HG02981 (cell line): ENCODE measurements around the gene PACS1.

Source experiments
- ATAC-seq: cut with Tn5 transposase; IDR thresholded peaks from one replicate; pipeline ENCODE4 v1.9.1; 2021; ENCODE audit warnings: mild to moderate bottlenecking, moderate library complexity; ENCODE audit not compliant: unreplicated experiment

Gene PACS1

DNA sequence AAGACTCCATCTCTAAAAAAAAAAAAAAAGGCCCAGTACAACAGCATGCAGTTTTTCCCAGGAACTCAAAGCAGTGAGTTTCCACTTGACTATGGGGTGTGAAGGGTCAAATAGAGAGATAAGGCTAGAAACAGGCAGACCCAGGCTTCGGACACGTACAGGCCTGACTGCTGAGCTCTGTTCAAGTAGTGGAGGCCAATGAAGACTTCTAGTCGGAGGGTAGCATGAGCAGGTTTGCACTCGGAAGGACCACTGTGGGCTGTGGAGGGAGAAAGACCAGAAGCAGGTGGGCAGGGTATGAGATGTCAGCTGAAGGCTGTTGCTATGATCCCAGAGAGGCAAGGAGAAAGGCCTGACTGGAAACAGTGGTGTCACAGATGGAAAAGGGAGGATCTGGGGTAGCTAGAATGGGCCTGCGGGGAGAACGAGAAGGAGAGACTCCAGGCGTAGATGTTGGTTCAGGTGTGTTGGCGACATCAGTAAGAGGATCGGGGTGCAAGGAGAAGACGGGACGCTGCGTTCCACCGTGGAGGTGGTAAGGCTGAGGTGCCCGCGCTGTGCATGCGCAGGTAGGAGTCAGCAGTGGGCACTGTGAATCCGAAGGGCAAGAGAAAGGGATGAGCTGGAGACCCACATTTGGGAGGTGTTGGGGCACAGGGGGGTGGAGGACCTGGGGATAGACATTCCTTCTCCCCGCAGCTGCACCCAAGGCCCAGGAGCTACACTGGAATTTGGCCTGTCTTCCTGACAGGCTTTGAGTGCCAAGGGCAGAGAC, 149.0 kb downstream of the PACS1 start:
- ATAC-seq: no peak

DNA sequence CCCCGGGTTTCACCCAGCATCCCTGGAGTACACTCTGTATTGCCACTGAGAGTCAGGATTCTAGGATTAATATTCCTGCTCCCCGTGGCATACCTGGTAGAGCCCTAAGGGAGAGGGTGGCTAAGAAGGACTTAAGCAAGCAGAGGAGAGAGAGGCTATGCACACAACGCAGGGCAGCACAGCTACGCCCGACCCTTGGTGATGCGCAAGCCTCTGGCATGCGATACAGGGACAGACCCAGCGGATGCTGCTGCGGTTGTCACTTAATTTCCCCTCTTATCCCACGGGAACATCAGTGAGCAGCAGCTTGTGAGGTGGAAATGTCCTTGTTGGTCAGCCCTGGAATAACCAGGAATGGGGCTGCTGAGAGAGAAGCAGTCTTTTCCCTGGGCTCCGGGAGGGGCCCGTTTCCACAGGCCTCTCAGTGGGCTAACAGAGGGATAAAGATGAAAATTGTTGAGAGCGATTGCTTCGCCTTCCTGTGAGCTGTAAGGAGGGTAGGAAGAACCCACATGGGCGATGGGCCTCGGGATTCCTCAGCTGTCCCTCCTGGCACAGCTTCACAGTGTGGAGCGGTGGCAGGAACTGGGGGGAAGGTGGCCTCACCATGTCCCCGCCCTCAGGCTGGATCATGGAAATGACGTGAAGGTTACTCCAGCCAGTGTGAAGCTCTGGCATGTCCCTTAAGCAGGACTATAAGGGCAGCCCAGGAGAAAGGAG, 149.9 kb downstream of the PACS1 start:
- no peak for ATAC-seq

DNA sequence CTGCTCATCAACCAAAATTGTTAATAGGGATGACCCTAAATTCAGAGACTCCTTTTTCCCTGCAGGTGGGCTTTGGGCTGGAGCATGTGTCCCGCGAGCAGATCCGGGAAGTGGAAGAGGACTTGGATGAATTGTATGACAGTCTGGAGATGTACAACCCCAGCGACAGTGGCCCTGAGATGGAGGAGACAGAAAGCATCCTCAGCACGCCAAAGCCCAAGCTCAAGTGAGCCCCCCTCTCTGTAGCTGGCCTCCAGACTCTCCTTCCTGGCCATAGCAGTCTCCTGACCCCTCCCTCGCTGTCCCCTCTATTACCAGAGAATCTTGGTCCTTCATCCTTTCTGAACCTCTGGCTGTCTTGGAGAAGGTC, 150.5 kb downstream of the PACS1 start:
- no peak for ATAC-seq

DNA sequence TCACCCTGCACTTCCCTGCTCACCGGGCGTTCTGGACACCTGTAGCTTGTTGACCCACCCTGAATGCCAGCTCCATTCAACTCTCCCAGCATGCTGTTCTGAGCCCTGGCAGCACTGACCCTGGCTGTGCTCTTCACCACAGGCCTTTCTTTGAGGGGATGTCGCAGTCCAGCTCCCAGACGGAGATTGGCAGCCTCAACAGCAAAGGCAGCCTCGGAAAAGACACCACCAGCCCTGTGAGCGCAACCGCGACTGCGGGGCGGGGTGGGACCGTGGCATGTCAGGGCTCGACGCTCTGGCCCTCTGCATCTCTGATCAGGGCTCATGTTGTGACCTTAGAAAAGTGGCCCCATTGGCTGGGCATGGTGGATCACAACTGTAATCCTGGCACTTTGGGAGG, 150.9 kb downstream of the PACS1 start:
- ATAC-seq: no peak

DNA sequence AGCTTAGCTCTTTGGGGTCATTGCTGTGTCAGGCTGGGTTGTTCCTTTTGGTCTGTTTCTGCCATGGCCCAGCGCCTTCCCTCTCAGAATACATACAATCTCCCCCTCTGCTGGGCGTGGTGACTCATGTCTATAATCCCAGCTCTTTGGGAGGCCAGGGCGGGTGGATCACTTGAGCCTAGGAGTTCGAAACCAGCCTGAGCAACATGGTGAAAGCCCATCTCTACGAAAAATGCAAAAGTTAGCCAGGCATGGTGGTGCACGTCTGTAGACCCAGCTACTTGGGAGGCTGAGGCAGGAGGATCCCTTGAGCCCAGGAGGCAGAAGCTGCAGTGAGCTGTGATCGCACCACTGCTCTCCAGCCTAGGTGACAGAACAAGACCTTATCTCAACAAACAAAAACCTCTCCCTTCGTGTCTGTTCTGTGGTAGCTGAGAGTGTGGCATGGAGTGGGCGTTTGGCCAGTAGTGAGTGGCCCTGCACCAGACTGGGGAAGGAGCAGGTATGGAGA, 151.7 kb downstream of the PACS1 start:
- ATAC-seq: no peak

DNA sequence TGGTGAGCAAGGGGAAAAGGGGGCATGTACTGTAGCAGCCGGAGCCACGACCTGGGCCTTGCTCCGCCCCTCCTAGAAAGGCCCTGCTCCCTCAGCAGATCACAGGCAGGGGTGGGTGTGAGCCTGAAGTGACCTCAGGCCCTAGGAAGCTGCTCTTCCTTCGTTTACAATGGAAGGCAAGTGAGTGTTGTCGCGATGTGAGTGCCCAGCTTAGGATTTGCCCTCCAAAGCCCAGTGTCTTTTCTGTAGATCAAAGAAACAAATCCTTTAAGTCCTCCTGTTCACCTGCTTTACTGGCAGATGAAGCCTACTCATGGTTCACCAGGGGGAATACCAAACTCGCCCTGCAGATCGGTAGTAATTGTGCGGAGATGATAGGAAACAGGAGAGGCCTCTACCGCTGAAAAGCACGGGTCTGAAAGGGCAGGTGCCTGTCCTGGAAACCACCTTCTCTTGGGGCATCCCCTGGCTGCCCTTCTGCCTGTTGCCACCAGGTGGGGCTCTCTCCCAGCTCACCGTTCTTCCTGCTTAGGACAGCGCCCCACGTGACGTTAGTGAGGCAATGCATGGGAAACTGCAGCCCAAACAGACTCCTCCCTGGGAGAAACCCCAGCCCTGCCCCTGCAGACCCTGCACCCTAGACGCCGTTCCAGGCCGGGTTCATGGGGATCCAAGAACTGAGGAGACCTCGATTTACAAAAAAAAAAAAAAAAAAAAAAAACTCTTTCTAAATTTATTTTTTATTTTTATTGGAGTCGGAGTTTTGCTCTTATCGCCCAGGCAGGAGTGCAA, 152.5 kb downstream of the PACS1 start:
- peak; percentile 74 for ATAC-seq

DNA sequence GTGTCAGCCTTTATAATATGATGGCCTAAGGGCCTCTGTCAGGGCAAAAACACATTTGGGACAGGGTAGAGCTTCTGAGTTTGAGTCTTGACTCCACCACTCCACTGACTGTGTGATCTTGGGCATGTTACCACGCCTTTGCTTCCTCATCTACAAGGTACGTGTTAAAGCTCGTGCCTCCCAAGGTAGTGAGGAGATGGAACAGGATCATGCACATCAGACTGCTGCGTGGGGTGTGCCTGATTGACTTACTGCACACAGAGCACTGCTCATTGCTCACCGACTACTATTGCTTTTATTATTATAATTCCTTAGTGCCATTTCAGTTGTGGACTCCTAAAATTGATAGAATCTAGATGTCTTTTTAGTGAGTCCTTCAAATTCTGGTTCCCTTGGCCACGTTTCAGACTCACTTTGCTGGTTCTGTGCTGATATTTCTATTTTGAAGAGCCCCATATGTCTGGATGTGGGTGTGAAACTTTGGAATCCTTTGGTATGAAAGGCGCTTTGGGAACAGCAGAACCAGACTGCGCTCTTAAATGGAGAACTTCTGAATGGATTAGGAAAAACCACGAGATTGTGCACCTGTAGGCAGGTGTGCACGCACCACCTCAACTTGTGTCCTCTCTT, 154.3 kb downstream of the PACS1 start:
- no peak for ATAC-seq

DNA sequence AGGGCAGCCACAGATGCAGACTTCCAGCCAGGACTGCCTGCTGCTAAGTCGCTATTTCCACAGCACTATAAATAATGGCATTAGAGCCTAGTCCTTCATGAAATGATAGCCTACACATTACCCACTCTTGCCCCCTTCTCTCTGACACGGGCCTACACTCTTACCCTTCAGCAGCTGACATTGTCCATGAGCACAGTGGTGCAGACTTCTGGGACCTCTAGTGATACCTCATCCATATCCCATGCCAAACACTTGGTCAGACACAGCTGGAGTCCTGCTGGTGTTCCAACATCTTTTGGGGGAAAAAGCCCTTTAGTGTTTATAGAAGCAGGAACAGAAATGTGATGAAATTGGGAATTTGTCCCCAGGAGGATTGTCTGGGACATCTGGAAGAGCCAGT, 155.0 kb downstream of the PACS1 start:
- no peak for ATAC-seq

DNA sequence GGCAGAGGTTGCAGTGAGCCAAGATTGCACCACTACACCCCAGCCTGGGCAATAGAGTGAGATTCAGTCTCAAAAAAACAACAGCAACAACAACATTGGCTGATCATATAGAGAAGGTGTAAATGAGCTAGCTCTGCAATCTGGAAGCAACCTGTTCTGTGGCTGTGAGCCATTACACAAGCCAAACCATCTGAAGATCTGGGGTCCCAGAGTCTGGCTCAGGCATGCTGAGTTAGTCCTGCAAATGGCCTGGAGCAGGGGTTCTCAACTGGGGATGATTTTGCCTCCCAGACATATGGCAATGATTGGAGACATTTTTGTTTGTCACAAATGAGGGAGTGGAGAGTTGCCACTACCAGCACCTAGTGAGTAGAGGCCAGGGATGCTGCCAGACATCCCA, 156.0 kb downstream of the PACS1 start:
- ATAC-seq: no peak

DNA sequence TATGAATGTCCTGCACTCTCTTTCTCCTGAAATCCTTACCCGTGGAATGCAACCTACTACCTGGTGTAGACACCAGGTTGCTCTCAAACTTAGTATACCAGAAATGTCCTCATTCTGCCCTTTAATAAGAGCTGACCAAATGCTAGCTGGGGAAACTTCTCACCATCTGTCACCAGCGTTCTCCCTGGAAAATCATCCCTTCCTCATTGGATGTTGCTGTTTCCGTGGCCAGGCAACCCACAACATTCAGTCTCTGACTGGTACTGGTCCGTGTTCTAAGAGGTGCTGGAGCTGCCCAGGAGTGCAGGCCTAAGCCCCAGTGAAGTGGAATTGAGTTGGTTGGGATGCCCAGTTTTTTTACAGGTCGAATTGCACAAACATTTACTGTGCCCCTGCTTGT, 157.6 kb downstream of the PACS1 start:
- ATAC-seq: no peak

DNA sequence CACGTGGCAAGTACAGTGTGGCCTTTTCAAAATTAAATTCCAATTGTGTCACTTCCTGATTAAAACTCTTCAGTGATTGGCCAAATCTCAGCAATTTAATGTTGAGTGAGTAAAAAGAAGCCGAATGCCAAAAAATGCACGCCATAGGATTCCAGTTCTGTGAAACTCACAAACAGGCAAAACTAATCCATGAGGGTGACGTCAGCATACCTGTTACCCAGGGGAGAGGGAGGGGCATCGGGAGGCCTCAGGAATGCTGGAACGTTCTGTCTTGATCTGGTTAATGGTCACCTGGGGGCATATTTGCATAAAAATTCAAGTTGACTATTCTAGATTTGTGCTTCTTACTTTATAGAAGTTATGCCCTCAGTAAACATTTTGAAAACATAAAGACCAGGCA, 158.4 kb downstream of the PACS1 start:
- ATAC-seq: no peak

DNA sequence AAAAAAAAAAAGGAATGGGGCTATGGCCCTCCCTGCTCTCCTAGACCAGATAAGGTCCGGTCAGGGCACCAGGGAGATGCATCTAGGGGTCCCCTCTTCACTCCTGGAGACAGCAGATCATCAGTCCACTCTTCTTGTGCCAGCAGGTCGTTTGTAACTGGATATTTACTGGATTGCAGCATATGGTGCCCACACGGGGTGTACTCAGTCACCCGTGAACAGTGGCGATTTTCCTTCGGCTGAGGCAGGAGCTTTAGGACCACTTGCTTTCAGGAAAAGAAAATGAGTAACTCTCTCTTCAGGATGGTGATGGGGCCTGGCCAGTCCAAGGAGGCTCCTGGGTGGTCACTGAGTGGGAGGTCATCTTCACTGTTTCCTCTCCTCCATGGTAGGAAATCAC, 160.1 kb downstream of the PACS1 start:
- ATAC-seq: no peak

DNA sequence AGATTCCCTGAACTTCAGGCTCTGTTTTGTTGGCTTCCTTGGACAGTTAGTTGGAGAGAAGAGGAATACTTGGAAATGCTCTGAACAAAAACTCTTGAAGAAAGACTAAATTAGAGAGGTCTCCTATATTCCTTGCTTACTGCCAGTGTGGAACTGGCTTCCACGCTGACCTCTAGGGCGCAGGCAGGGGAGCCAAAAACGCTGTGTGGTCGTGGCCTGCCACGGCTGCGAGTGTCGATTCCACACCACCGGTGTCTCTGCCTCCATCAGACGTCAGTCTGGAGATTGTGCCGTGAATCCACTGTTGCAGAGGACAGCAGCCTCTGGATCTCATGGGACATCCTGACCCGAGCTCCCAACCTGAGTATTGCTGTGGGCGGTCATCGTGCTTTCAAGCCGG, 160.9 kb downstream of the PACS1 start:
- ATAC-seq: no peak

DNA sequence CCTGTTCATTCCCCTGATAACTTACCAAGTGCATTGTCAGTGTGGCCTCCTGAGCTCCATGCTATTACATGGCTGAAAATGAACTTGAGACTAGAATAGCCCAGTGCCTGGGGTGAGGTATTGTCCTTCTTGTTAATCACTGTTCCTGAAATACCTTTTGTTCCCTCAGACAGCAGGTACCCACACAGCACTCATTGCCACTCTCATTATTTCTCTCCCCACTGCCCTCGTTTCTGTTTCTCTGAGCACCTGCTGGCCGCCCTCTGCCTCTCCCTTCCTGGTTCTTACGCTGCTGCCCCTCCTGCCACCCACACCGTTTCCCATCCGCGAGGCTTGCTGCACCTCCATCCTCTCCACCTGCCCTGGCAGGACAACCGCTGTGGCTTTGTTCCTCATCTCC, 161.5 kb downstream of the PACS1 start:
- ATAC-seq: no peak

DNA sequence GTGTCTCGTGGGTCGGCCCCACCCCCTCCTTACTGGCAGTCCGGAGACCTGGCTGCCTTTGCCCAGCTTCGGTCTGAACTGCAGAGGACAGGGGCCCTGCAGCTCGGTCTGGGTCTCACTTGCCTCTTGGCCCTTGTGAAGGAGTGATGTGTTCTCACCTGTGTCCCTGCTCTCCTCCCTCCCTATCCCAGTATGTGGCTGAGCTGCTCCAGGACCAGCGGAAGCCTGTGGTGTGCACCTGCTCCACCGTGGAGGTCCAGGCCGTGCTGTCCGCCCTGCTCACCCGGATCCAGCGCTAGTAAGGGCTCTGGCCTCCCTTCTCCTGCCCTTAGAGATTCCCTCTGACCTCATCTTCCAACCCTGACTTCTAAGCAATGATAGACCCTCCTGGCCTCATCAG, 162.7 kb downstream of the PACS1 start:
- no peak for ATAC-seq

DNA sequence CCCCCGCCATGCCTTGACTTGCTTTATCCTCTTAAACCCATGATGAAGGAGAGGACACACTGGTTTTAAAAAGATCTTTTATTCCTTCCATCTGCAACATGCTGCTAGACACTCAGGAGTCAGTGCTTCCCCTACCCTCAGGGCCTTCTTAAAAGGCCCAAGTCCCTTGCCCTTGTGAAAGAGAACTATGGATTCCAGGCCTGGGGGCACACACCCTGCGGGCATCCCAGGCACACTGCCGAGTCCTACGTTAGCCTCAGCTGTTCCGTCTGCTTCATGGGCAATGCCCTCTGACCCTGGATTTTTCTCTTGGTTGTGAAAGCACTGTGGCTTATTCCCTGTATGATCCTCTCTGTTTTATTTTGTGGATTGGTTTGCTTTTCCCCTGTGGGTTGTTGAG, 163.2 kb downstream of the PACS1 start:
- ATAC-seq: no peak

DNA sequence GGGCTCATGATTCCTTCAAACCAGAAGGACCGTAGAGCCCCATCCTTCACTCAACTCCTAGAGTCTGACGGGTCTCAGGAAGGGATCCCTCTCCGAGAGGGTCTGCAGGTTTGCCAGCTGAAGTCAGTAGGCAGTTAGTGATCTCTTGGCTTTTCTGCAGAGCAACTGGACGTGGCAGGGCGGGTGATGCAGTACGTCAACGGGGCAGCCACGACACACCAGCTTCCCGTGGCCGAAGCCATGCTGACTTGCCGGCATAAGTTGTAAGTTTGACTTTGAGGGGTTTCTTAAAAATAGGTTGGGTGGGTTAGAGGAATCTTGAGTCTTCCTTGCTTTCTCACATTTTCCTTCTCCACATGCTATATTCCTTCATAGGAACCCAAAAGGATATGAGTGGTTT, 165.1 kb downstream of the PACS1 start:
- no peak for ATAC-seq

DNA sequence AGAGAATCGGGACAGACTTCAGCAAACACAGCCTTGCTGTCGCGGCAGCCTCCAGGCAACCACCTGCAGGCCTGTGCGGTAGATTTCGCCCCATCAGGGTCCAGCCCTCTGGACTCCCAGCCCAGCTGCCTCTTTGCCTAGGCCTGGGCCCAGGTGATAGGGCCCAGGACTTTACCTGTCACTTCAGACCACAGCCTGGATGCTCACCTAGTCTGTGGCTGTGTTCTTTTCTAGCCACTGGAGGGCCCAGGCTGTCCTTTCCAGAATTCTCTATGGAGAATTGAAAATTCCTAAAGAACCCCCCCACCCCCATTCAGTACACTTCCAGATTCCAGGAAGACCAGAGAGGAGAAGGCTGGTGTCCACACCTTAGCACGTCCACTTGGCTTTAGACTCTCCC, 167.8 kb downstream of the PACS1 start:
- ATAC-seq: no peak

DNA sequence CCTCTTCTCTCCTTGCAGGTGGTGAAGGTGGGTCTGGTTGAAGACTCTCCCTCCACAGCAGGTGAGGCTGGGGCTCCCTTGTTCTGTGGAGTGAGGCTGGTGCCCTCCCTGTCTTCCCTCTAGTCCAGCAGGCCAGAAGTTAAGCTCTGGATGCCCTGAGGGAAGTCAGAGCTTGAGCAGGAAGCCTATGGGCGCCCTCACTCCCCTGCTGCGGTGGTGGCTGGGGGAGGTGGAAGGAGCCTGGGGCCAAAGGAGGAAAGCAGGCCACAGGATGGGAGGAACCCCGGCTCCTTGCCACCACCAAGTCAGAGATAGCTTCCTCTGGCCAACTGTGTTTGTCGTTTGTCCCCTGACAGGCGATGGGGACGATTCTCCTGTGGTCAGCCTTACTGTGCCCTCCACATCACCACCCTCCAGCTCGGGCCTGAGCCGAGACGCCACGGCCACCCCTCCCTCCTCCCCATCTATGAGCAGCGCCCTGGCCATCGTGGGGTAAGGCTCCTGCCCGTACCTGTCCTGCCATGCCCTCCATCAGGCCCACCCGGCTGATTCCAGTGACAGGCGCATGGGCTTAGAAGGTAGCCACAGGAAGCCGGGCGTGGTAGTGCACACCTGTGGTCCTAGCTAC, 168.8 kb downstream of the PACS1 start:
- no peak for ATAC-seq

DNA sequence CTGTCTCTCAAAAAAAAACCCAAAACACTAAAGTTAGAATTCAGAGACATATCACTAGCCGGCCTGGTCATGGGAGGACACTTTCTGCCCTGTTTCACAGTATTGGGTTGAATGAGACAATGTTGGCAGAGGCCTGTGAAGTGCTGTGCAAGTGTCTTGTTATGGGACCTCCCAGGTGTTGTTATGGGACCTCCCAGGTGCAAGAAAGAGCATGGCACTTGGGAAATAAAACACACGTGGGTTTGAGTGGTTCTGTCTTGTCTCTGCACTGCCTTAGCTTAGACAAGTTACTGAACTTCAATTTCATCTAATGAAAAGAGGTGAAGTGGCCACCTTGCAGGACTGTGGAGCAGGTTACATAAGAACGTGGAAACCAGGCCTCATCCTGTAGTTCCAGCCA, 169.4 kb downstream of the PACS1 start:
- ATAC-seq: no peak
